Small intestine (tissue), 7 donors: ENCODE measurements around the gene SYK. TPM values are rescaled to one million over a fixed set of nuclear protein-coding genes. Genes with fewer than 3 reads are reported as not detected.

Experiments
- DNase-seq, 2 donors: peaks; one replicate each; pipeline versions ENCODE4 v3.0.0 to v3.0.0-alpha.2; 2013
- FAIRE-seq: peaks from 2 replicates; lab custom pipeline; 2012; peaks lifted over from hg19 to GRCh38; lab: Jason Lieb, UNC
- H3K27ac ChIP-seq, 3 donors: one replicate each; pipeline ENCODE4 v1.5.1; 2013; ENCODE audit warnings: low read length in 2 of 3, mild to moderate bottlenecking in 2 of 3, control low read depth in 1 of 3, inconsistent platforms in 1 of 3, low read depth in 1 of 3, moderate library complexity in 1 of 3
- H3K27me3 ChIP-seq, 3 donors: one replicate each; pipeline ENCODE4 v1.6.1; 2013; ENCODE audit warnings: low read length in 3 of 3, inconsistent platforms in 1 of 3; ENCODE audit not compliant: control insufficient read depth in 3 of 3, insufficient read depth in 3 of 3
- H3K36me3 ChIP-seq, 3 donors: one replicate each; pipeline ENCODE4 v1.6.1; 2013; ENCODE audit warnings: low read length in 3 of 3, inconsistent platforms in 1 of 3, low read depth in 1 of 3, mild to moderate bottlenecking in 1 of 3, moderate library complexity in 1 of 3; ENCODE audit not compliant: control insufficient read depth in 3 of 3, insufficient read depth in 2 of 3
- H3K4me1 ChIP-seq, 3 donors: one replicate each; pipeline ENCODE4 v1.6.1; 2013; ENCODE audit warnings: low read length in 2 of 3, inconsistent platforms in 1 of 3, low read depth in 1 of 3, mild to moderate bottlenecking in 1 of 3, moderate library complexity in 1 of 3; ENCODE audit not compliant: control insufficient read depth in 3 of 3, insufficient read depth in 2 of 3
- H3K4me3 ChIP-seq, 3 donors: one replicate each; pipeline ENCODE4 v1.5.1; 2013; ENCODE audit warnings: low read length in 3 of 3, control low read depth in 1 of 3, inconsistent platforms in 1 of 3, low read depth in 1 of 3, mild to moderate bottlenecking in 1 of 3, moderate library complexity in 1 of 3
- H3K9me3 ChIP-seq, 2 donors: one replicate each; pipeline ENCODE4 v1.6.1; 2013; ENCODE audit warnings: low read depth in 1 of 2, low read length in 1 of 2; ENCODE audit not compliant: control insufficient read depth in 2 of 2, insufficient read depth in 1 of 2
- WGBS, 3 donors: extraction: QIAGEN DNeasy Blood & Tissue Kit; methylation state at CpG; one replicate each; pipeline ENCODE4 v1.1.7; 2013; 5-methylcytosine and 5-hydroxymethylcytosine counted together
- polyA plus RNA-seq, 4 donors: library from polyadenylated mRNA; stranded (reverse) in 3 of 4; unstranded in 1 of 4; fragments of 200-250 nt in 3 of 4; fragments of 120-200 nt in 1 of 4; gene quantifications; one replicate each; pipeline versions ENCODE4 v1.2.1 to v1.2.3, GENCODE V29; 2013
- donor health status: healthy with polysubstance abuse.
- donor health status: control.
- donor health status: control.
- donor health status: Bipolar disorder and iron deficiency.
- donor health status: healthy.

Gene SYK
- polyA plus RNA-seq, 4 donors, result 28.7 to 40.9 (median 31.7) TPM

- peaks cover 0 to 6% (median 0%) of the 10 kb centered on the region in 3 donors for H3K27me3 ChIP-seq
- no peaks in the 10 kb centered on the region for H3K4me1 ChIP-seq
- no peak overlapping the region for H3K4me3 ChIP-seq
- no peaks in the 10 kb centered on the region for H3K36me3 ChIP-seq
- no peak for DNase-seq
- no peak for FAIRE-seq
- H3K27ac ChIP-seq, result no peak overlapping the region
- 92 to 98% (median 96%) methylated on average over 2 of the region's 2 CpGs for WGBS, 3 donors
- H3K9me3 ChIP-seq, result peaks cover 0 to 17% of the 10 kb centered on the region in 2 donors
Measured at GRCh38 chr9:90945336-90945735, 143.7 kb downstream of the SYK start.

GRCh38 chr9:90946982-90947381 is 145.4 kb downstream of the SYK start:
- Histone ChIP-seq H3K4me3 (no peak overlapping the region), H3K27ac (no peak overlapping the region), H3K9me3 (peaks cover 0 to 3% of the 10 kb centered on the region in 2 donors), H3K27me3 (peaks cover 0 to 4% (median 0%) of the 10 kb centered on the region in 3 donors), H3K4me1 (no peaks in the 10 kb centered on the region), H3K36me3 (no peaks in the 10 kb centered on the region)
- DNase-seq (no peak), FAIRE-seq (no peak)
- WGBS, 3 donors, result 67 to 89% (median 75%) methylated on average over 2 of the region's 2 CpGs

Other genes starting within 250 kb of the SYK start
- 1 to 10 TPM in 1 of 4 donors, under 1 TPM in 3; 0.34 to 2.8 (median 0.74) TPM for gene DIRAS2, start 159.0 kb upstream of the SYK start, polyA plus RNA-seq